MM.1S (cell line): ENCODE data around the gene ACKR3.

Experiments
- DNase-seq: peaks from one replicate; pipeline ENCODE4 v3.0.0-alpha.2; 2015
- H2AFZ ChIP-seq: fragments of 300-600 bp; sonication (generic); 2 replicates; pipeline ENCODE4 v1.6.0; 2016; ENCODE audit warnings: antibody characterized with exemption, low read length
- H3F3A ChIP-seq: fragments of 300-600 bp; sonication (generic); 2 replicates; pipeline ENCODE4 v1.6.1; 2016; ENCODE audit warnings: mild to moderate bottlenecking, antibody characterized with exemption, low read length, moderate library complexity, mixed read lengths; ENCODE audit not compliant: insufficient read depth
- H3K27ac ChIP-seq: fragments of 300-600 bp; sonication (generic); 2 replicates; pipeline ENCODE4 v1.5.1; 2016; ENCODE audit warnings: mild to moderate bottlenecking, low read length
- H3K27me3 ChIP-seq: fragments of 300-600 bp; sonication (generic); replicated peaks from 2 replicates; pipeline ENCODE4 v1.6.0; 2016; ENCODE audit warnings: low read length; ENCODE audit not compliant: insufficient read depth
- H3K36me3 ChIP-seq: fragments of 300-600 bp; sonication (generic); replicated peaks from 2 replicates; pipeline ENCODE4 v1.6.1; 2016; ENCODE audit warnings: mild to moderate bottlenecking, low read length, mixed read lengths; ENCODE audit not compliant: insufficient read depth
- H3K4me1 ChIP-seq: fragments of 300-600 bp; sonication (generic); 2 replicates; pipeline ENCODE4 v1.6.1; 2016; ENCODE audit warnings: low read length, mixed read lengths
- H3K4me2 ChIP-seq: fragments of 300-600 bp; sonication (generic); 2 replicates; pipeline ENCODE4 v1.6.0; 2016; ENCODE audit warnings: low read depth, low read length
- H3K4me3 ChIP-seq: fragments of 300-600 bp; sonication (generic); 2 replicates; pipeline ENCODE4 v1.5.1; 2016; ENCODE audit warnings: low read length, mixed read lengths
- H3K79me2 ChIP-seq: fragments of 300-600 bp; sonication (generic); 2 replicates; pipeline ENCODE4 v1.6.1; 2016; ENCODE audit warnings: mixed run types, low read length, mixed read lengths
- H3K9ac ChIP-seq: fragments of 300-600 bp; sonication (generic); 2 replicates; pipeline ENCODE4 v1.6.1; 2016; ENCODE audit warnings: low read length, mixed read lengths
- H3K9me2 ChIP-seq: fragments of 300-600 bp; sonication (generic); replicated peaks from 2 replicates; pipeline ENCODE4 v1.6.1; 2016; ENCODE audit warnings: mild to moderate bottlenecking, low read length, mixed read lengths; ENCODE audit not compliant: insufficient read depth
- H3K9me3 ChIP-seq: fragments of 300-600 bp; sonication (generic); replicated peaks from 2 replicates; pipeline ENCODE4 v1.6.1; 2016; ENCODE audit warnings: mild to moderate bottlenecking, low read length, mixed read lengths; ENCODE audit not compliant: insufficient read depth
- H4K20me1 ChIP-seq: fragments of 300-600 bp; sonication (generic); 2 replicates; pipeline ENCODE4 v1.6.1; 2016; ENCODE audit warnings: mild to moderate bottlenecking, low read length, moderate library complexity, mixed read lengths; ENCODE audit not compliant: insufficient read depth
- CTCF ChIP-seq: fragments of 300-600 bp; sonication (generic); IDR thresholded peaks from 2 replicates; pipeline ENCODE4 v1.5.1; 2016; ENCODE audit warnings: antibody characterized with exemption, low read length, mixed read lengths
- EZH2 ChIP-seq: fragments of 300-600 bp; sonication (generic); optimal IDR thresholded peaks from 2 replicates; pipeline ENCODE3; 2017; ENCODE audit warnings: low read depth, mild to moderate bottlenecking, antibody characterized with exemption, low read length, mixed read lengths
- EZH2phosphoT487 ChIP-seq: fragments of 300-600 bp; sonication (generic); IDR thresholded peaks from 2 replicates; pipeline ENCODE4 v1.6.1; 2018; ENCODE audit warnings: antibody characterized with exemption, low read length

Gene ACKR3

DNA sequence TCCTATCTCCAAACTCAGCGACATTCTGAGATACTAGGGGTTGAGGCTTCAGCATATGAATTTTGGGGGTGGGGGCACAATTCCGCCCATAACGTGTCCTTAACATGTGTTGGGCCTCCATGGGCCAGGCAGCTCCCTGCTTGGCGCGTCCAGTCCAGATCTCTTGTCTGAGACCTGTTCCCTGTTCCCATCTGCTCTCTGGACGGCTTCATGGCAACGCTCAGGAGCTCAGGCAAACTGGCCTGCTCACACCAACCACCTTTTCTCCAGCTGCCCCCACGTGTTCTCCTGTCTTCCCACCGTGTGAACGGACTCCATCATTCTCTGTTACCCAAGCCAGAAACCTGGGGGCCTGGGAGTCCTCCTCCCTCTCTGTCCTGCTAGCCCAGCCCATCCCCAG, 36.4 kb downstream of the ACKR3 start:
- Histone ChIP-seq H3K79me2 (no peaks in the 10 kb centered on the region), H3K4me2 (no peak overlapping the region), H4K20me1 (no peaks in the 10 kb centered on the region), H3K4me1 (no peaks in the 10 kb centered on the region), H3F3A (no peaks in the 10 kb centered on the region), H3K9me3 (no peaks in the 10 kb centered on the region), H3K27ac (no peak overlapping the region), H3K36me3 (no peaks in the 10 kb centered on the region), H3K4me3 (no peak overlapping the region), H3K27me3 (no peaks in the 10 kb centered on the region), H3K9ac (no peak overlapping the region), H2AFZ (no peak overlapping the region), H3K9me2 (no peaks in the 10 kb centered on the region)
- no peak for TF ChIP-seq EZH2phosphoT487
- TF ChIP-seq CTCF: no peak
- TF ChIP-seq EZH2: no peak
- no peak for DNase-seq

- TF ChIP-seq EZH2phosphoT487: no peak
- TF ChIP-seq EZH2: no peak
- TF ChIP-seq CTCF: no peak
- H3F3A ChIP-seq: no peaks in the 10 kb centered on the region
- no peak for DNase-seq
Observed at GRCh38 chr2:236607471-236608187, 38.0 kb downstream of the ACKR3 start.

DNA sequence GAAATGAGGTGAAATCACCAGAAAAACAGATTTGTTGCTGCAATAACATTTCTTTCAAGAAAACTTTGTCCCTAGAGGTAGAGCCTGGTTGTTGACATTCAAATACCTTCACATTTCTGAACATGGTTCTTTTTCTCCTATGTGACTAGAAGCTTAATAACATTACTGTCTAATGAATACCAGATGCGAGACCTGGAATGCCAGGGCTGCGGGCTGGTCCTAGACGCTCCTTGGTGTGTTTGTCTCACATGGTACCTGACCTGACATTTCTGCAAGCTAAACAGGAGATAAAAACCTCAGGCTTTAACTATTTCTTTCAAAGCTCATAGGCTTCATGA, 38.5 kb downstream of the ACKR3 start:
- TF ChIP-seq CTCF (no peak), EZH2phosphoT487 (no peak)
- H3K4me1 ChIP-seq: no peaks in the 10 kb centered on the region
- no peak overlapping the region for H3K9ac ChIP-seq
- H3K9me2 ChIP-seq: no peaks in the 10 kb centered on the region
- H3K79me2 ChIP-seq: no peaks in the 10 kb centered on the region
- H3K27ac ChIP-seq: no peak overlapping the region
- no peaks in the 10 kb centered on the region for H3K27me3 ChIP-seq
- H3F3A ChIP-seq: no peaks in the 10 kb centered on the region
- H2AFZ ChIP-seq: no peak overlapping the region
- no peak overlapping the region for H3K4me3 ChIP-seq
- no peaks in the 10 kb centered on the region for H3K36me3 ChIP-seq
- H3K4me2 ChIP-seq: no peak overlapping the region
- no peak for DNase-seq
- no peaks in the 10 kb centered on the region for H4K20me1 ChIP-seq
- no peaks in the 10 kb centered on the region for H3K9me3 ChIP-seq

More at GRCh38 chr2:236607471-236608187, 38.0 kb downstream of the ACKR3 start:
- no peak overlapping the region for H3K4me2 ChIP-seq
- no peaks in the 10 kb centered on the region for H3K36me3 ChIP-seq
- no peak overlapping the region for H3K27ac ChIP-seq
- no peaks in the 10 kb centered on the region for H3K9me2 ChIP-seq
- no peaks in the 10 kb centered on the region for H4K20me1 ChIP-seq
- H3K79me2 ChIP-seq: no peaks in the 10 kb centered on the region
- H3K27me3 ChIP-seq: no peaks in the 10 kb centered on the region
- H2AFZ ChIP-seq: no peak overlapping the region
- no peak overlapping the region for H3K9ac ChIP-seq
- H3K9me3 ChIP-seq: no peaks in the 10 kb centered on the region
- no peak overlapping the region for H3K4me3 ChIP-seq
- no peaks in the 10 kb centered on the region for H3K4me1 ChIP-seq
